Kidney epithelial cell (primary cell): ENCODE results near the gene TBC1D16. TPM values are rescaled to one million over a fixed set of nuclear protein-coding genes. Genes with fewer than 3 reads are reported as not detected.
"Not testable (repeated sequence)": the region's sequence is repeated elsewhere in the genome, so short reads cannot be mapped to it uniquely, and the experiment has no call there.

Experiments
- DNase-seq: peaks from one replicate; pipeline ENCODE4 v3.0.0-alpha.2; 2010; ENCODE audit warnings: low read depth
- H3K27me3 ChIP-seq: 2 replicates; pipeline ENCODE4 v1.6.0; 2011; ENCODE audit warnings: low read length; ENCODE audit not compliant: control insufficient read depth, insufficient read depth
- H3K36me3 ChIP-seq: 2 replicates; pipeline ENCODE4 v1.5.1; 2011; ENCODE audit warnings: low read length; ENCODE audit not compliant: control insufficient read depth, insufficient read depth
- H3K4me3 ChIP-seq: 2 replicates; pipeline ENCODE4 v1.5.1; 2011; ENCODE audit warnings: low read depth, mild to moderate bottlenecking, control low read depth, low read length
- total RNA-seq: library from RNA; depleted of rRNA; stranded (reverse); fragments of >200 nt; gene quantifications from 2 replicates; pipeline ENCODE4 v1.2.3, GENCODE V29; 2015
- TF ChIP-seq, protein P1 (sequence below): IDR thresholded peaks from 2 replicates; pipeline ENCODE4 v1.5.1; 2011; ENCODE audit warnings: mild to moderate bottlenecking, moderate library complexity, low read length, control low read depth, inconsistent platforms; ENCODE audit not compliant: insufficient read depth, poor library complexity, severe bottlenecking

The TBC1D16 gene
- total RNA-seq, 1 donor from 2014 or later, result 58.5 TPM

DNA sequence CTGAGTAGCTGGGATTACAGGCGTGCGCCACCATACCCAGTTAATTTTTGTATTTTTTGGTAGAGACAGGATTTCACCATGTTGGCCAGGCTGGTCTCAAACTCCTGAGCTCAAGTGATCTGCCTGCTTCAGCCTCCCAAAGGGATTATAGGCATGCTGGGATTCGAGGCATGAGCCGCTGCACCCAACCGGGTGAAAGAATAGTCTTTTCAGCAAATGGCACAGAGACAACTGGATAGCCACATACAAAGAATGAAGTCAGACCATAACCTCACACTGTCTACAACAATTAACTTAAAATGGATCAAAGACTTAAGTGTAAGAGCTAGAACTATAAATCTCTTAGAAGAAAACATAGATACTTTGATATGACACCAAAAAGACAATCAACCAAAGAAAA lies 67.6 kb downstream of the TBC1D16 start:
- Histone ChIP-seq H3K27me3 (no peaks in the 10 kb centered on the region), H3K4me3 (no peak overlapping the region), H3K36me3 (no peaks in the 10 kb centered on the region)
- DNase-seq, result no peak
- TF ChIP-seq, protein P1, sequence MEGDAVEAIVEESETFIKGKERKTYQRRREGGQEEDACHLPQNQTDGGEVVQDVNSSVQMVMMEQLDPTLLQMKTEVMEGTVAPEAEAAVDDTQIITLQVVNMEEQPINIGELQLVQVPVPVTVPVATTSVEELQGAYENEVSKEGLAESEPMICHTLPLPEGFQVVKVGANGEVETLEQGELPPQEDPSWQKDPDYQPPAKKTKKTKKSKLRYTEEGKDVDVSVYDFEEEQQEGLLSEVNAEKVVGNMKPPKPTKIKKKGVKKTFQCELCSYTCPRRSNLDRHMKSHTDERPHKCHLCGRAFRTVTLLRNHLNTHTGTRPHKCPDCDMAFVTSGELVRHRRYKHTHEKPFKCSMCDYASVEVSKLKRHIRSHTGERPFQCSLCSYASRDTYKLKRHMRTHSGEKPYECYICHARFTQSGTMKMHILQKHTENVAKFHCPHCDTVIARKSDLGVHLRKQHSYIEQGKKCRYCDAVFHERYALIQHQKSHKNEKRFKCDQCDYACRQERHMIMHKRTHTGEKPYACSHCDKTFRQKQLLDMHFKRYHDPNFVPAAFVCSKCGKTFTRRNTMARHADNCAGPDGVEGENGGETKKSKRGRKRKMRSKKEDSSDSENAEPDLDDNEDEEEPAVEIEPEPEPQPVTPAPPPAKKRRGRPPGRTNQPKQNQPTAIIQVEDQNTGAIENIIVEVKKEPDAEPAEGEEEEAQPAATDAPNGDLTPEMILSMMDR, result no peak

DNA sequence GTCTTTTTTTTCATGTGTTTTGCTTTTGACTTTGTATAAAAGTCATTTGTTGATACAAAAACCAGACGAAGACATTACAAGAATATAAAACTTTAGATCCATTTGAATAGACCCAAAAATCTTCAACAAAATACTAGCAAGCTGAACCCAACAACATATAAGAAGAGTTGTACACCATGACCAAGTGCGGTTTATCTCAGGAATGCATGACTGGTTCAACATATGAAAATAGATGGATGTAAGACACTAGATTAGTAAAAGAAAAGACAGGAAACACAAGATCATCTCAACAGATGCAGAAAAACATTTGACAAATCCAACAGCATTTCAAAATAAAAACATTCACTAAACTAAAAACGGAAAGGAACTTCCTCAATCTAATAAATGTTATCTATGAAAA lies 69.0 kb downstream of the TBC1D16 start:
- H3K36me3 ChIP-seq, result no peaks in the 10 kb centered on the region
- no peak overlapping the region for H3K4me3 ChIP-seq
- no peak for DNase-seq
- no peaks in the 10 kb centered on the region for H3K27me3 ChIP-seq
- TF ChIP-seq, protein P1, result no peak

DNA sequence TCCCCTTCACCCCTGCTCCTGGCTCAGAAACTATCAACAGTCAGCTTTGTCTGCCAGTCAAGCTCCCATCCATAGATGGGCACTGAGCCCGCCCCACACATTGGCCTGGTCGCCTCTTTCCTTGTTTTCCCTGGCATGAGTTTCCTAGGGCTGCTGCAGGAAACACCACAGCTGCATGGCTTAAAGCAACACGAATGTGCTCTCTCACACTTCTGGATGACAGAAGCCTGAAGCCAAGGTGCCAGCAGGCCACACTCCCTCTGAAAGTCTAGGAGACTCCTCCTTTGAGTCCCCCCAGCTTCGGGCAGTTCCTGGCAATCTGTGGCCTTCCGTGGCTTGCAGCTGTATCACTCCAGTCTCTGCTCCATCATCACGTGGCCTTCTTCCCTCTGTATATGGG lies 69.9 kb downstream of the TBC1D16 start:
- no peak for DNase-seq
- TF ChIP-seq, protein P1, result no peak
- Histone ChIP-seq H3K36me3 (no peaks in the 10 kb centered on the region), H3K4me3 (no peak overlapping the region), H3K27me3 (no peaks in the 10 kb centered on the region)

DNA sequence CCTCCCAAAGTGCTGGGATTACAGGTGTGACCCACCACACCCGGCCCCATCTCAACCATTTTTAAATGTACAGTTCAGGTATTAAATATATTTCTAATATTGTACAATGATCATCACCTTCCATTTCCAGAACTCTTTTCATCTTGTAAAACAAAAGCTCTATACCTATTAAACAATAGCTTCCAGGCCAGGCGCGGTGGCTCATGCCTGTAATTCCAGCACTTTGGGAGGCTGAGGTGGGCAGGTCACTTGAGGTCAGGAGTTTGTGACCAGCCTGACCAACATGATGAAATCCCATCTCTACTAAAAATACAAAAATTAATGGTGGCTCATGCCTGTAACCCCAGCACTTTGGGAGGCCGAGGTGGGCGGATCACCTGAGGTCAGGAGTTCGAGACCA lies 73.2 kb downstream of the TBC1D16 start:
- not testable (repeated sequence) for DNase-seq, H3K36me3 ChIP-seq, H3K4me3 ChIP-seq, H3K27me3 ChIP-seq

DNA sequence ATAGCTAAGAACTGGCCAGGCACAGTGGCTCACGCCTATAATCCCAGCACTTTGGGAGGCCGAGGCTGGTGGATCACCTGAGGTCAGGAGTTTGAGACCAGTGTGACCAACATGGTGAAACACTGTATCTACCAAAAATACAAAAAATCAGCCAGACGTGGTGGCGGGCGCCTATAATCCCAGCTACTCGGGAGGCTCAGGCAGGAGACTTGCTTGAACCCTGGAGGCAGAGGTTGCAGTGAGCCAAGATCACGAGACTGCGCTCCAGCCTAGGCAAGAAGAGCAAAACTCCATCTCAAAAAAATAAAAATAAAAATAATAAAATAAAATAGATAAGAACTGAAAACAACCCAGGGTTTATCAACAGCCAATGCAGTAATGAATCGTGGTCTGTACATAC lies 74.1 kb downstream of the TBC1D16 start:
- not testable (repeated sequence) for H3K4me3 ChIP-seq, DNase-seq, H3K36me3 ChIP-seq, H3K27me3 ChIP-seq

DNA sequence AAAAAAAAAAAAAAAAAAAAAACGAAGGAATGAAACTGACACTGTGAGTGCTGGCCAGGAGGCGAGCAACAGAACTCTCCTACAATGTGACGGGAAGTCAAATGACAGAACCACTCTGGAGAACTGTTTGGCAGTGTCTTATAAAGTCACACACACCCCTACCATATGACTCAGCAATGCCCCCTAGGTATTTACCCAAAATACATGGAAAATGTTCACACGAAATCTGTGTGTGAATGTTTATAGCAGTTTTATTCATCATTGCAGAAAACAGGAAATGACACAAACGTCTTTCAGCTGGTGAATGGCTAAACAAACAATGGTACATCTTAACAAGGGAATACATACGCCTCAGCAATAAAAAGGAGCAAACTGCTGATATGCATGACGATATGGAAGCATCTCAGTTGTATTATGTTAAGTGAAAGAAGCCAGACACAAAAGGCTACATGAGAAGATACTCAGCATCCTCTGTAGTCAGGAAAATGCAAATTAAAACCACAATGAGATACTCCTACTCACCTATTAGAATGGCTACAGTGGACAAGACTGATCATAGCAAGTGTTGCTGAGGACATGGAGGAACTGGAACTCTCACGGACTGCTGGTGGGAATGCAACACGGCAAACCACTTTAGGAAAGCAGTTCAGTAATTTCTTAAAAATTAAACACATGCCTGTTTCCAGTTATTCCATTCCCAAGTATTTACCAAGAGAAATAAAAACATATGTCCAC lies 74.7 kb downstream of the TBC1D16 start:
- DNase-seq, result no peak
- TF ChIP-seq, protein P1, result no peak
- H3K4me3 ChIP-seq, result no peak overlapping the region

DNA sequence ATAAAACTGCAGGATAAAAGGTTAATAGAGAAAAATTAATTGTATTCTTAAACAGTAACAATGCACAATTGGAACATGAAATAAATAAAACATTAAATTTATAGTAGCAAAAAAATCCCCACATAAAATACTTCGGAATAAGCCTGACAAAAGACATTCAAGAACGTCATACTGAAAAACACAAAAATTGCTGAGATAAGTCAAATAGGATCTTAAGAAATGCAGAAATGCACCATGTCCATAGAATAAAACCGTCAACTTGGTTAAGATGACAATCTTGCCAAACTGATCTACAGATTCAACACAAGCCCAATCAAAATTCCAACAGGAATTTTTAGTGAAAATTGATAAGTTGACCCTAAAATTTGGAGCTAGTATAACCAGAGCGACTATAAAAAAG lies 76.6 kb downstream of the TBC1D16 start:
- TF ChIP-seq, protein P1, result no peak
- no peak for DNase-seq
- Histone ChIP-seq H3K4me3 (no peak overlapping the region), H3K36me3 (no peaks in the 10 kb centered on the region), H3K27me3 (no peaks in the 10 kb centered on the region)

More for the DNA sequence above, 74.7 kb downstream of the TBC1D16 start:
- H3K36me3 ChIP-seq, result no peaks in the 10 kb centered on the region
- no peaks in the 10 kb centered on the region for H3K27me3 ChIP-seq
